Measurements from ENCODE around the gene PDIA3. TPM values are rescaled to one million over a fixed set of nuclear protein-coding genes. Genes with fewer than 3 reads are reported as not detected.

PDIA3 gene
- 529 and 690 TPM in 2 replicates for total RNA-seq

DNA sequence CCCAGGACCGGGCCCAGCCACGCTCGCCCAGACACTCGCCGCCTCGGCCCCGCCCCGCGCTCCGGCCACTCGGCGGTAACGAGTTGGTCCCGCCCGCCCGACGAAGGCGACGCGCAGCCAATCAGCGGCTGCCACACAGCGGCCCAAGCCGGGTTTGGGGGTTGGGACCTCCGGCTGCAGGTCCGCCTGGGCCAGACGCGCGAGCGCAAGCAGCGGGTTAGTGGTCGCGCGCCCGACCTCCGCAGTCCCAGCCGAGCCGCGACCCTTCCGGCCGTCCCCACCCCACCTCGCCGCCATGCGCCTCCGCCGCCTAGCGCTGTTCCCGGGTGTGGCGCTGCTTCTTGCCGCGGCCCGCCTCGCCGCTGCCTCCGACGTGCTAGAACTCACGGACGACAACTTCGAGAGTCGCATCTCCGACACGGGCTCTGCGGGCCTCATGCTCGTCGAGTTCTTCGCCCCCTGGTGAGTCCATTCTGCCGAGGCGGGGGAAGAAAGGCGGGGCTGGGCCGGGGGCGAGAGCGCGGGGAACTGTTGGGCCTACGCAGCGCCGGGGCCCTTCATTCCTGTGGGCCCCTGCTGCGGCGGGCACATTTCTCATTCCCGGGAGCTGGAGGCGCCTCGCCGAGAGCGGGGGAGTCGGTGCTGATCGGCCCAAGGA is at the start of gene PDIA3:
PDIA3 (plus strand) TSS at position 194 of the 658 bp plus-strand sequence; CDS start at position 296, 102 bp downstream.

GRCh38 chr15:43776718-43777266 is 30.6 kb downstream of the PDIA3 start, which contains the start of gene ELL3:
TSS of gene ELL3 (minus strand) at chr15:43776966. CDS start at chr15:43776901, 65 bp downstream.

GRCh38 chr15:43791993-43792760 is 45.9 kb downstream of the PDIA3 start, which contains the start of gene SERF2:
TSS of gene SERF2 (plus strand) at chr15:43792320. CDS start at chr15:43792377, 57 bp downstream.

DNA sequence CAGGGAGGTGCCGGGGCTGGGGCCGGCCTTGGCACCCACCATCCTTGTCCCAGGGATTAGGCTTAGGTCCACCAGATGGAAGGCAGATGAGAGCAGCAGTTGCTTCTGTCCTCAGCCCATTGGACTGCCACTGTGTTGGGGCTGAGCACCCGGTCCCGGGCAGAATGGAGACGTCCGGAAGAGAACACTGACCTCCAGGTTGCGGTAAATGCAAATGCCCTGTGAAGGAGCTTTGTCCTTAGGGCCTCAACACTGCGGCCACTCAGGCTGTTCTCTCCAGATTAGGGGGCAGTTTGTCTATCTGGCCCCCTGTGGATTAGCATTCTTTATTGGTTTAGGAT is 53.7 kb downstream of the PDIA3 start, which contains the start of gene SERINC4:
SERINC4 (minus strand) TSS at position 276 of the 341 bp plus-strand sequence; CDS start at position 42, 234 bp downstream.

DNA sequence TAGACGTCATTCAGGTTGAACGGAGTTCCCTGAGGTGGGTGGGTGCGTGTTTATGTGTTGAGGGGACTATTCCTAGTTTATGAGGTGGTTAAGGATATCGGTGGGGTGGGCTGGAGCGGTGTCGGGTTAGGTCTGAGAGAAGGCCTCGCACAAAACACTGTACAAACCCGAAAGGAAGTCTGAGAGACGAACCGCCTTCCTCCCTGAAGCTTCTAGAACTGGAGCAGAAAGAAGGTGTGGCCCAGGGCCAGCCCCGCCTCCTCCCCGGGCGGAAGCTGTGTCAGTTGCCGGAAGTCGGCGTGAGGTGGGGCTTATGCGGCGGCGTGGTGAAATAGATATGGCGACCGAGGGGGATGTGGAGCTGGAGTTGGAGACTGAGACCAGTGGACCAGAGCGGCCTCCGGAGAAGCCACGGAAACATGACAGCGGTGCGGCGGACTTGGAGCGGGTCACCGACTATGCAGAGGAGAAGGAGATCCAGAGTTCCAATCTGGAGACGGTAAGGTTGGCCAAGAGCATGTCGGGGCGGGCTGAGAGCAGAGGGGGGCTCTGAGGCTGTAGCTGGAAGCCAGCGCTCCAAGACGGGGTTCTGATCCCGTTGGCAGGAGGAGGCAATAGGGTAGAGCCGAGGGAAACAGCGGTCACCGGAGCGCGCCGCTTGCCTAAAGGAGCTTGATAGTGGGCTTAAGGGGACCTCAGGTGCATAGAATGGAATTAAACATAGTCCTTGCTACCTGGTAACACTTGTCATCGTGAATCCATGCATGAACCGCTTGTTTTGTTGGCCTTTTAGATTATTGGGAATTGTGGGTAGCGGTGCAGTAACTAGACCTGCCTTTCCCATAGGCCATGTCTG is 54.3 kb downstream of the PDIA3 start, which contains the start of gene HYPK:
HYPK (plus strand) TSS at position 314 of the 856 bp plus-strand sequence; CDS start at position 338, 24 bp downstream.

Other genes starting within 250 kb of the PDIA3 start
- gene MAP1A, start 228.8 kb upstream of the PDIA3 start, total RNA-seq: 60.0 and 132 TPM in 2 replicates
- gene PPIP5K1, start 156.2 kb upstream of the PDIA3 start, total RNA-seq: 20.8 and 81.9 TPM in 2 replicates
- not detected in 2 replicates for gene CKMT1B, start 152.4 kb upstream of the PDIA3 start, total RNA-seq
- gene STRC, start 127.6 kb upstream of the PDIA3 start, total RNA-seq: 0.09 and 0.30 TPM in 2 replicates
- 0.89 and 9.6 TPM in 2 replicates for gene CATSPER2, start 97.6 kb upstream of the PDIA3 start, total RNA-seq
- not detected in 2 replicates for gene CKMT1A, start 52.6 kb upstream of the PDIA3 start, total RNA-seq
- gene ELL3, start 30.5 kb downstream of the PDIA3 start, total RNA-seq: 1.7 and 2.7 TPM in 2 replicates
- gene SERF2, start 45.9 kb downstream of the PDIA3 start, total RNA-seq: 844 and 1,099 TPM in 2 replicates
- gene SERINC4, start 53.8 kb downstream of the PDIA3 start, total RNA-seq: not detected in 2 replicates
- gene HYPK, start 54.2 kb downstream of the PDIA3 start, total RNA-seq: 4.8 and 5.8 TPM in 2 replicates
- 27.9 and 31.5 TPM in 2 replicates for gene MFAP1, start 78.3 kb downstream of the PDIA3 start, total RNA-seq
- gene WDR76, start 80.6 kb downstream of the PDIA3 start, total RNA-seq: 3.0 and 11.5 TPM in 2 replicates

Data from smooth muscle cell of the umbilical artery (primary cell).